GM12874 (cell line): Measurements from ENCODE around the gene QRSL1.

Source experiments
- TF ChIP-seq, protein P1 (sequence below): IDR thresholded peaks from 2 replicates; pipeline ENCODE4 v1.5.1; 2011; ENCODE audit warnings: low read depth, mild to moderate bottlenecking, control low read depth, low read length, moderate library complexity; ENCODE audit not compliant: insufficient read depth

QRSL1 gene

DNA sequence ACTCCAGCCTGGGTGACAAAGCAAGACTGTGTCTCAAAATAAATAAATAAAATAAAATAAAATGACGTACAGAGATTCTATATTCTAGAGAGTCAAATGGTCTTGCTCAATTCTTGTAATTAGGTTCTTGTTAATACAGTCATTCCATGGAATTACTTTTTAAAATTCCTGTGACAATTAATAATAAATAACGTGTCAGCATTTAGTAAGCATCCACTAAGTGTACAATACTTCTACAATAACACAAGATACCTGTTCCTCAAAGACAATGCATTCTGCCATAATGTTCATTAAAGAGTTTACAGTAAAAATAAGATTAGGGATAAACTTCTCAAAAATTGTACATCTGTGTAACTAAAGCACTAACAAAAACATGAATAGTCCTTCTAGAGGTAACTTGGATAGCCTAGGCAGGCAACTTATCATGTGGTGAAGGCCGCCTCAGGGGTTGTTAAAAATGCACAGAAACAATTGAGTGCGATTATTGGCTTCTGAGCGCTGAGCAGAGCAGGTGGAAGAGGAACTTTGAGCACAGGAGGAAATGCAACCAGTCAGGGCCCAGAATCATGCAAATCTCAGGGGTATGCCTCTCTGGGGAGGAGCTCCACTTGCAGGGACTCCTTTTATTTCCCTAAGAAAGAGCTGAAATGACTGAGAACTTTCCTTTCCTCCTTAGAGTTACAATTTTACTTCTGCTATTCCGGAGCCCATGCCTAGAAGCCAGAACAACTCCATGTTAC lies 37.1 kb downstream of the QRSL1 start:
- TF ChIP-seq, protein P1, sequence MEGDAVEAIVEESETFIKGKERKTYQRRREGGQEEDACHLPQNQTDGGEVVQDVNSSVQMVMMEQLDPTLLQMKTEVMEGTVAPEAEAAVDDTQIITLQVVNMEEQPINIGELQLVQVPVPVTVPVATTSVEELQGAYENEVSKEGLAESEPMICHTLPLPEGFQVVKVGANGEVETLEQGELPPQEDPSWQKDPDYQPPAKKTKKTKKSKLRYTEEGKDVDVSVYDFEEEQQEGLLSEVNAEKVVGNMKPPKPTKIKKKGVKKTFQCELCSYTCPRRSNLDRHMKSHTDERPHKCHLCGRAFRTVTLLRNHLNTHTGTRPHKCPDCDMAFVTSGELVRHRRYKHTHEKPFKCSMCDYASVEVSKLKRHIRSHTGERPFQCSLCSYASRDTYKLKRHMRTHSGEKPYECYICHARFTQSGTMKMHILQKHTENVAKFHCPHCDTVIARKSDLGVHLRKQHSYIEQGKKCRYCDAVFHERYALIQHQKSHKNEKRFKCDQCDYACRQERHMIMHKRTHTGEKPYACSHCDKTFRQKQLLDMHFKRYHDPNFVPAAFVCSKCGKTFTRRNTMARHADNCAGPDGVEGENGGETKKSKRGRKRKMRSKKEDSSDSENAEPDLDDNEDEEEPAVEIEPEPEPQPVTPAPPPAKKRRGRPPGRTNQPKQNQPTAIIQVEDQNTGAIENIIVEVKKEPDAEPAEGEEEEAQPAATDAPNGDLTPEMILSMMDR, result no peak

DNA sequence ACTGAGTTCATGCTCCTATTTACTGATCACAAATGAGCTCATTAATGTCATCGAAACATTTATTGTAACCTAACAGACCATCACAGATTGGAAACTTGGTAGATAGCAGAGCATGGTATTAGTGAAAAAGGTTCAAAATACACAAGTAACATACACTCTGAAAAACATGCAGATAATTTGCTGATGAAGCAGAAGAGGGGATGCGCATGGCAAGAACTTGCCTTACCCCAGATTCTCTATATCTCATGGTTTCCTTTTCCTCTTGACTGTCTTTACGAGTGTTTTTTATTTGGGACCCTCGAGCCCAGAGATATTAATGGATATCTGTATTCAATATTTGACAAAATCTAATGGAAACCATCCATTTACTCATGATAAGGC lies 37.6 kb downstream of the QRSL1 start:
- TF ChIP-seq, protein P1, result no peak

DNA sequence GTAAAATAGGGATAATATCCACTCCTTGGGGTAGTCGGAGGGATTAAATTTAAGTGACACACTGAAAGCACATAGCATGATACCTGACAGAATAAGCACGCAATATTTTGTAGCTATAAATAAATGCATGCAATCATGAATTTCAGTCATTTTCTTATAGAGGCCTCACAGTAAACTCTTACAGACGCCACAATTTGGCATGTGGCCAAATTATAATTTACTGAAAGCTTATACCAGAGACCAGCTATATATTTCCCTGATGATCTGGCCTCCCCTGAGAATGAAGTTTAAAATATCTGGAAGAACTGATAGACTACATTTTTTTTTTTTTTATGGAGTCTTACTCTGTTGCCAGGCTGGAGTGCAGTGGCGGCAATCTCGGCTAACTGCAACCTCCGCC lies 40.9 kb downstream of the QRSL1 start:
- TF ChIP-seq, protein P1, result no peak

DNA sequence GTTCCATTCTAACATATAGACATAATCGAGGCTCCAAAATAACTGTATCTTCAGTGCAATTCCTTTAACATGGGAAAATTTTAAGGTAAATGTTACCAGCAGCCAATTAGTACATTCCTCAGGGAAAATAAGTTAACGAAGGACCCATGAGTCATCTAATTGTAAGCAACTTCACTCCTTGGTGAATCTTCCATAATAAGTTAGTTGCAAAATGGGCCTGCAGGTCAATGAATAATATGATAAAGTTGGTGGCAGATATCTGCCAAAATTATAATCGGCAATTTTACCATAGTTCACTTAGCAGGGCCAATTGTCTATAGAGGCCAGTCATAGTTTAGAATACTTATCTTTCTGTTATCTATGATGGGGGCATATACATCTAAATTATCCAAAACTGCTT lies 42.3 kb downstream of the QRSL1 start:
- TF ChIP-seq, protein P1, result no peak

DNA sequence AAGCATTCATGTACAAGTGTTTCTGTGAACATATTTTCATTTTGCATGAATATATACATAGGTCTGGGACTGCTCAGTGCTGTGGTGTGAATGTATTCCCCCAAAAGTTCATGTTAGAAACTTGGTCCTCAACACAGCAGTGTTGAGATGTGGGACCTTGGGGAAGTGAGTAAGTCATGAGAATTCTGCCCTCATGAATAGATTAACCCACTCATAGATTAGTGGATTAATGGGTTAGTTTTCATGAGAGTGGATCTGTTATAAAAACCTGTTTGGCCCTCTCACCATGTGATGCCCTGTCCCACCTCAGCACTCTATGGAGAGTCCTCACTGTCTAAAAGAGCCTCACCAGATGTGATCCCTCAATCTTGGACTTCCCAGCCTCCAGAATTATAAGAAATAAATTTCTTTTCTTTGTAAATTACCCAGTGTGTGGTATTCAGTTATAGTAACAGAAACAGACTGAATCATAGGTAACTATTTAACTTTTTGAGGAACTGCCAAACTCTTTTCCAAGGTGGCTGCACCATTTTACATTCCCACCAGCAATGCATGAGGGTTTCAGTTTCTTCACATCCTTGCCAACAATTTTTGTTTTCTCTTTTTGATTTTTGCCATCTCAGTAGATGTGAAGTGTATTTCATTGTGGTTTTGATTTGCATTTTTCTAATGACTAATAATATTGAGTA lies 45.3 kb downstream of the QRSL1 start:
- TF ChIP-seq, protein P1, result no peak

DNA sequence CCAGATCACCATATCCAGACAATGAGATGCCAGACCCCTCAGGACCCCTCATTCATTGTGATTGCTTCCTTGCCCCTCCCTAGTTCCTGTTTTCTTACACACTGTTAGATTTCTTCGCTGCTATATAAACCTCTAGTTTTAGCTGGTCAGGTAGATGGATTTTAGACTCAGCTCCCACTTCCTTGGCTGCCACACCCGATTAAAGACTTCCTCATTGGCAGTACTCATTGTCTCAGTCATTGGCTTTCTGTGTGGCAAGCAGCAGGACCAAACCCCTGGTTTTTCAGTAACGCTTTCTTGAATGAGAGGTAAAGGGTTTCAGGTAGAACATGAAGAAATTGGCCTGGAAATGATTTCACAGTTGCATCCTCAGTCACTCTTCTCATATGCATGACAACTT lies 47.9 kb downstream of the QRSL1 start:
- TF ChIP-seq, protein P1, result no peak

DNA sequence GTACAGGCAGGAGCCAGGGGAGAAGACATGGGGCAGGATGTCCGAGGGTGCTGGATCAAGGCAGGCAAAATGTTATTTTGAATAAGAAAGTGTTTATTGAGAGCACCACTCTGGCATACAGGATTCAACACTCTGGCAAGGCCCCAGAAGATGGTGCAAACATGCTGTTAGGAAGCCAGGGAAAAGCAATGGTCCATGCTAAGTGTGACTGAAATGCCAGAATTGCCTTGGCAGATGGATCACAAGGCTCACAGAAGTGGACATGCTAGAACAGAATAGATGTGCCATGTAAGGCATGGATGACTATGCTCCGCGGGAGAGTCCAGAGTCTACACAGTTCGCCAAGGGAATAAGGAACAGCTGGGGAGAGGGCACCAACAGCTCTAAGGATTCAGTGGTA lies 54.6 kb downstream of the QRSL1 start:
- TF ChIP-seq, protein P1, result no peak
